B cell (primary cell): Measurements from ENCODE around the gene CARD8. TPM values are rescaled to one million over a fixed set of nuclear protein-coding genes. Genes with fewer than 3 reads are reported as not detected.
"Not testable (repeated sequence)": the region's sequence is repeated elsewhere in the genome, so short reads cannot be mapped to it uniquely, and the experiment has no call there.

ENCODE experiments used
- ATAC-seq: fragments of 200-7000 bp; cut with Tn5 transposase; one replicate; pipeline ENCODE4 v1.10.0; 2021; ENCODE audit warnings: low read depth, mild to moderate bottlenecking, moderate number of reproducible peaks, moderate library complexity
- CTCF ChIA-PET: fragments of 350-600 bp; sonication (Branson Sonifier 250); formaldehyde crosslinking; loops from one replicate; lab custom pipeline; 2021; ENCODE audit warnings: antibody characterized with exemption, inconsistent platforms; lab: Charles Lee
- POLR2A ChIA-PET: fragments of 350-600 bp; sonication (Branson Sonifier 250); formaldehyde crosslinking; loops from one replicate; lab custom pipeline; 2021; ENCODE audit warnings: antibody characterized with exemption; lab: Charles Lee
- DNase-seq: peaks from one replicate; pipeline ENCODE4 v3.0.0; 2013
- H2AFZ ChIP-seq: 2 replicates; pipeline ENCODE4 v1.6.1; 2012; ENCODE audit warnings: mild to moderate bottlenecking, low read depth, low read length; ENCODE audit not compliant: insufficient read depth, poor library complexity, severe bottlenecking
- H3K27ac ChIP-seq, 2 donors: 1 replicate in 1 of 2; 2 replicates in 1 of 2; pipeline ENCODE4 v1.5.1; 2012 to 2013; ENCODE audit warnings: low read length in 2 of 2, mild to moderate bottlenecking in 2 of 2, moderate library complexity in 1 of 2
- H3K27me3 ChIP-seq, 4 experiments: fragments of 200-600 bp in 1 of 4; sonication (generic) in 1 of 4; replicated peaks in 1 of 4; 1 replicate in 2 of 4; 2 replicates in 2 of 4; pipeline versions ENCODE4 v1.6.1 to v1.7.0; 2013 to 2016; ENCODE audit warnings: low read length in 3 of 4, mild to moderate bottlenecking in 2 of 4, mixed read lengths in 1 of 4, moderate library complexity in 1 of 4; ENCODE audit not compliant: insufficient read depth in 4 of 4, control insufficient read depth in 3 of 4; ENCODE audit errors: control extremely low read depth in 1 of 4
- H3K36me3 ChIP-seq, 2 experiments: replicated peaks in 1 of 2; 1 replicate in 1 of 2; 2 replicates in 1 of 2; pipeline versions ENCODE4 v1.6.1 to v1.7.1; 2013; ENCODE audit warnings: low read length in 1 of 2; ENCODE audit not compliant: insufficient read depth in 2 of 2, control insufficient read depth in 1 of 2; ENCODE audit errors: control extremely low read depth in 1 of 2, extremely low read depth in 1 of 2
- H3K4me1 ChIP-seq, 2 donors: fragments of 200-600 bp in 1 of 2; sonication (generic) in 1 of 2; 1 replicate in 1 of 2; 2 replicates in 1 of 2; pipeline versions ENCODE4 v1.5.1 to v1.6.1; 2013 to 2017; ENCODE audit warnings: low read length in 2 of 2; ENCODE audit not compliant: control insufficient read depth in 2 of 2, insufficient read depth in 2 of 2
- H3K4me2 ChIP-seq: replicated peaks from 2 replicates; pipeline ENCODE3; 2012; ENCODE audit warnings: mild to moderate bottlenecking, low read depth, low read length; ENCODE audit not compliant: poor library complexity, severe bottlenecking
- H3K4me3 ChIP-seq, 5 experiments: fragments of 200-600 bp in 1 of 5; sonication (generic) in 1 of 5; 1 replicate in 3 of 5; 2 replicates in 2 of 5; pipeline versions ENCODE4 v1.5.1 to v1.7.0; 2011 to 2016; ENCODE audit warnings: low read length in 4 of 5, mild to moderate bottlenecking in 4 of 5, low read depth in 2 of 5, control low read depth in 1 of 5, moderate library complexity in 1 of 5; ENCODE audit not compliant: insufficient read depth in 1 of 5; ENCODE audit errors: control extremely low read depth in 1 of 5, extremely low read depth in 1 of 5
- H3K79me2 ChIP-seq: fragments of 200-600 bp; sonication (generic); one replicate; pipeline ENCODE4 v1.6.0; 2016; ENCODE audit warnings: low read length; ENCODE audit not compliant: control insufficient read depth, insufficient read depth
- H3K9ac ChIP-seq: fragments of 200-600 bp; sonication (generic); 2 replicates; pipeline ENCODE4 v1.6.1; 2017; ENCODE audit warnings: mild to moderate bottlenecking, low read length, moderate library complexity
- H3K9me3 ChIP-seq, 3 donors: one replicate each; pipeline versions ENCODE4 v1.6.1 to v1.7.1; 2013; ENCODE audit warnings: low read length in 2 of 3; ENCODE audit not compliant: control insufficient read depth in 2 of 3, insufficient read depth in 1 of 3; ENCODE audit errors: control extremely low read depth in 1 of 3
- H4K20me1 ChIP-seq: 2 replicates; pipeline ENCODE4 v1.6.0; 2012; ENCODE audit warnings: mild to moderate bottlenecking, low read length; ENCODE audit not compliant: insufficient read depth, control insufficient read depth, poor library complexity, severe bottlenecking
- H3K27ac Mint-ChIP-seq: one replicate; pipeline ENCODE4 v1.8.0; 2021; ENCODE audit warnings: mixed read lengths
- H3K27me3 Mint-ChIP-seq: one replicate; pipeline ENCODE4 v1.8.0; 2021; ENCODE audit warnings: mixed read lengths
- H3K4me1 Mint-ChIP-seq: one replicate; pipeline ENCODE4 v1.8.0; 2021; ENCODE audit warnings: mixed read lengths
- H3K4me3 Mint-ChIP-seq: one replicate; pipeline ENCODE4 v1.8.0; 2021; ENCODE audit warnings: mixed read lengths
- H3K9me3 Mint-ChIP-seq: one replicate; pipeline ENCODE4 v1.8.0; 2022; ENCODE audit warnings: mixed read lengths; ENCODE audit not compliant: insufficient read depth
- CTCF ChIP-seq: fragments of 200-600 bp; IDR thresholded peaks from one replicate; pipeline ENCODE4 v1.8.0; 2022; ENCODE audit warnings: antibody characterized with exemption, mild to moderate bottlenecking
- EZH2 ChIP-seq: IDR thresholded peaks from 2 replicates; pipeline ENCODE4 v1.6.1; 2012; ENCODE audit warnings: borderline replicate concordance, low read depth, mild to moderate bottlenecking, moderate library complexity, low read length; ENCODE audit not compliant: insufficient read depth, poor library complexity, severe bottlenecking
- WGBS: methylation state at CpG from one replicate; pipeline ENCODE4 v1.1.5; 2013; ENCODE audit warnings: missing lambda C conversion rate; ENCODE audit not compliant: insufficient coverage; 5-methylcytosine and 5-hydroxymethylcytosine counted together
- intact Hi-C: fragments of 100-400 bp; cut with micrococcal nuclease; formaldehyde crosslinking; loops from one replicate; pipeline ENCODE4 v1.10.0; 2022
- polyA plus RNA-seq: library from polyadenylated mRNA; depleted of rRNA; stranded (reverse); fragments of >200 nt; gene quantifications from 2 replicates; pipeline ENCODE4 v1.2.3, GENCODE V29; 2012
- total RNA-seq, 2 donors: library from RNA; stranded (reverse); fragments of 120-200 nt in 1 of 2; gene quantifications; 1 replicate in 1 of 2; 2 replicates in 1 of 2; pipeline versions ENCODE4 v1.2.3 to v1.2.4, GENCODE V29; 2013 to 2022

The CARD8 gene
- total and polyA plus RNA-seq, 2 donors (not counting 1 experiment from before 2014, with no cell fraction given), result 92.0 to 161 TPM

- H3K36me3 ChIP-seq, result peaks cover 10 to 40% of the 10 kb centered on the region in 2 experiments
- ChIA-PET CTCF (interaction anchor here (1.1 kb wide), 1 partner anchor 39 kb away, joined by 3 read pairs; no protein-coding TSS in a partner anchor), POLR2A (no interaction called here)
Measured at GRCh38 chr19:48221628-48222027, 34.1 kb downstream of the CARD8 start.

GRCh38 chr19:48220784-48221183 is 34.9 kb downstream of the CARD8 start:
- H3K27ac Mint-ChIP-seq, H3K9ac ChIP-seq, H3K9me3 ChIP-seq, DNase-seq, H3K9me3 Mint-ChIP-seq, H3K4me3 ChIP-seq, H3K27me3 Mint-ChIP-seq, ATAC-seq, H2AFZ ChIP-seq, intact Hi-C loops, H3K4me1 ChIP-seq, H4K20me1 ChIP-seq, H3K27me3 ChIP-seq, H3K4me3 Mint-ChIP-seq, H3K4me2 ChIP-seq, H3K79me2 ChIP-seq, H3K27ac ChIP-seq, H3K4me1 Mint-ChIP-seq, POLR2A ChIA-PET: not testable (repeated sequence)
- peaks cover 10 to 43% of the 10 kb centered on the region in 2 experiments for H3K36me3 ChIP-seq
- CTCF ChIA-PET, result interaction anchor here (1.1 kb wide), 1 partner anchor 40 kb away, joined by 3 read pairs; no protein-coding TSS in a partner anchor
- no CpG with 5 or more reads among the region's 3 CpGs for WGBS

More at GRCh38 chr19:48221628-48222027, 34.1 kb downstream of the CARD8 start:
- H3K27me3 Mint-ChIP-seq, result no peaks in the 10 kb centered on the region
- WGBS, result 100% methylated on average over 1 of the region's 5 CpGs
- no peaks in the 10 kb centered on the region for H3K9me3 Mint-ChIP-seq
- H3K4me2 ChIP-seq, result no peak overlapping the region
- H3K79me2 ChIP-seq, result peaks cover 4% of the 10 kb centered on the region
- no peak overlapping the region for H3K4me3 ChIP-seq
- no peaks in the 10 kb centered on the region for H3K4me1 Mint-ChIP-seq
- no peak for TF ChIP-seq CTCF
- no peak for TF ChIP-seq EZH2
- no peaks in the 10 kb centered on the region for H3K4me1 ChIP-seq
- H3K9me3 ChIP-seq, result no peaks in the 10 kb centered on the region
- H3K27ac ChIP-seq, result no peak overlapping the region
- no peak overlapping the region for H3K9ac ChIP-seq
- H4K20me1 ChIP-seq, result no peaks in the 10 kb centered on the region
- no peak for ATAC-seq
- intact Hi-C loops, result no loop called here
- no peak overlapping the region for H3K4me3 Mint-ChIP-seq
- DNase-seq, result no peak
- no peak overlapping the region for H2AFZ ChIP-seq
- H3K27ac Mint-ChIP-seq, result no peak overlapping the region
- H3K27me3 ChIP-seq, result no peaks in the 10 kb centered on the region
